Activated CD4-positive, alpha-beta T cell treated with anti-CD3 and anti-CD28 coated beads, Interleukin-2, amount 50 U/mL, for 4 hours (primary cell): ENCODE measurements around the gene SPOUT1.
A peak's percentile ranks its signal among the peaks of the same experiment; 100 is the strongest.
"Not testable (repeated sequence)": the region's sequence is repeated elsewhere in the genome, so short reads cannot be mapped to it uniquely, and the experiment has no call there.

ENCODE experiments used
- DNase-seq, 2 experiments: peaks; one replicate each; pipeline ENCODE4 v3.0.0-alpha.2; 2020

SPOUT1 gene

DNA sequence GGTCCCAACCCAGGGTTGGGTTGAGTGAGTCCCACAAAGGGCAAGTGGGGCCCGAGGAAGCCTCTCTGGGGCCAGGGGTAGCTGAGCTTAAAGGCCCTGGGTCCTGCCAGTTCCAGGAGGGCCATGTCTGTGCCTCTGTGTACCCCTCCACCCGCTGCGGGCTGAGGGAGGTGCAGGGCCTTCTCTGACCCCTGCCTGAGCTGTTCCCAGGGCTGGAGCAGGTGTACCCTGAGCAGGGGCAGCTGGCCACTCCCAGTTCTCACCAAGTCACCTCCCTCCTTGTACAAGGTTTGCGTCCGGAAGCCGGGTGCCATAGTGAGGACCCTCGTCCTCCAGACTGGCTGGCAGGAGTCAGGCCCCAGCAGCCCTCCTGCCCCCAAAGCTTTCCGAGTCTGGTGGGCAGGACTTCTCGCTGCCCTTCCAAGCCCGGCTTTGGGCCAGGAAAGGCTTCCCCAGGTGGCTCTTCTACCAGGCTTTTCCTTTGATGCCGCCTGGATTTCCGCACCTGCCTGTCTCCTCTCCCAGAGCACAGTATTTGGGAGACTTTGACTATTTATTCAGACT is 20.5 kb downstream of the SPOUT1 start:
- no peak for DNase-seq

DNA sequence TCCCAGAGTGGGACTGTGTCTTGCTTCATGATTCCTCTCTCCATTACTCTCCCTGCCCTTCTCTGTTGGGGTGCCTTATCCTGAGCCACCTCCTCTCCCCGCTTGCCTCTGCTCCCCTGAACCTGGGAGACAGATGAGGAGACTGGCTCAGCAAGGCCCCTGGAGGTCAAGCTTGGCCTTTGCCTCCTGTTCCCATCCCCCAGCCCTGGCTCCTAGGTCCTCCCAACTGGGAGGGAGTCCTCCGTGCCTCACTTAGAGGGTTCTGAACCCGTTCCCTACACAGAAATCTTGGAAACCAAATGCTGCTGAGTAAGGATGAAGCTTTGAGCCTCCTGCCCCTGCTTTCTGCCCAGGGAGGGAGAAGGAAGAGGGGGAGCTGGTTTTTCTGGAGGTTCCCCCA is 21.1 kb downstream of the SPOUT1 start:
- no peak for DNase-seq

DNA sequence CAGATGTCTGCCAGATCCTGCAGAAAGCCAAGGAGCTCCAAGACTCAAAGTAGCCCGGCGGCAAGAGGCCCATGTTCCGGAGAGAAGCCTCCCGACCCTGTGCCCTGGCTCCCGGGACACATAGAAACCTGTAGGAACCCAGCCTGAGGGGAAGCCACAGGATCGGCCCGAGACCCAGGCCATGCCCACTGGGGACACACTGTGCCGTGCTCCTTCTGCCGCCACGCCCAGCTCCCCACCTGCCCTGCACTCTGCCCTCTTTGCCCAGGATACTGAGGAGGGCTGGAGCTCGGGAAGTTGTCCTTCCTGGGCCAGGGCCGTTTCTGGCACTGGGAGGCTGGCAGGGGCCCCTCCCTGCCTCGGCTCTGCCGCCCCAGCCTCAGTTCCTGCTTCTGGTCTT is 21.8 kb downstream of the SPOUT1 start:
- no peak for DNase-seq

DNA sequence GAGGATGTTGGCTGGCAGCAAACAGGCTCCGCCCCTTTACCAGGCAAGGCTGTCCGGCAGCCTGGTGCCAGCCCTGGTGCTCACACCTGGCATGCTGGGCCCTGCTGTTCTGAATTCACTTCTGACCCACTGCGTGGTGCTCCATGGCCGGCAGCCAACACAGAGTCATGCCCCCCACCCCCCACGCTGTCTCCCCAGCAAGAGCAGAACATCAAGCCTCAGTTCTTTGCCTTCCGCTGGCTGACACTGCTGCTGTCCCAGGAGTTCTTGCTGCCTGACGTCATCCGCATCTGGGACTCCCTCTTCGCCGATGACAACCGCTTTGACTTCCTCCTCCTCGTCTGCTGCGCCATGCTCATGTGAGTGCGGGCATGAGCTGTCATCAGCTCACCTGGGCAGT is 23.9 kb downstream of the SPOUT1 start:
- DNase-seq: no peak

DNA sequence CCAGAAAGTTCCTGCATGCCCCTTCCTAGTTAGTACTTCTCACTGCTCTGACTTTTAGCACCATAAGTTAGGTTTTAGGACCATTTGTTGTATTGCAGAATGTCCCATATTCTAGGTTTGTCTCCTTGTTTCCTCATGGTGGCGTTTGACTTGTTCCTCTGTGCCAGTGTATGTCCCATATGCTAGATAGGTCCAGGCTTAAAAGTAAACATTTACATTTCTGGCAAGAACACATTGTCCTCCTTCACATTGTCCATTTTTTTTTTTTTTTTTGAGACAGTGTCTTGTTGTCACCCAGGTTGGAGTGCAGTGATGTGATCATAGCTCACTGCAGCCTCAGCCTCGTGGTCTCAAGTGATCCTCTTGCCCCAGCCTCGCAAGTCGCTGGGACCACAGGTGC is 27.1 kb downstream of the SPOUT1 start:
- DNase-seq: no peak

DNA sequence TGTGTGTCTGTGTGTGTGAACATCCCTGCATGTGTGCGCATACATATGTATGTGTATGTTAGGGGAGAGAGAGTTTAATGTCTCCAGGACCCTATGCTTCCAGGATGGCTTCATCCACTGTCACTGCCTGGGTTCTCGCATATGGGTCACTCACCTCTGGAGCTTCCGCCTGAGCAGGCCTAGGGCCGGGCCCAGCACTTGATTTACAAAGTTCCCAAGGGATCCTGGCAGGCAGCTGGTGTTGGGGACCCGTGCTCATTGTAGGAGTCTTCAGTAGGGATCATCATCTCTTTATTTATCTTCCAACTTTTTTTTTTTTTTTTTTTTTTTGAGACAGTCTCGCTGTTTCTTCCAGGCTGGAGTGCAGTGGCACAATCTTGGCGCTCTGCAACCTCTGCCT is 29.5 kb downstream of the SPOUT1 start:
- no peak for DNase-seq

DNA sequence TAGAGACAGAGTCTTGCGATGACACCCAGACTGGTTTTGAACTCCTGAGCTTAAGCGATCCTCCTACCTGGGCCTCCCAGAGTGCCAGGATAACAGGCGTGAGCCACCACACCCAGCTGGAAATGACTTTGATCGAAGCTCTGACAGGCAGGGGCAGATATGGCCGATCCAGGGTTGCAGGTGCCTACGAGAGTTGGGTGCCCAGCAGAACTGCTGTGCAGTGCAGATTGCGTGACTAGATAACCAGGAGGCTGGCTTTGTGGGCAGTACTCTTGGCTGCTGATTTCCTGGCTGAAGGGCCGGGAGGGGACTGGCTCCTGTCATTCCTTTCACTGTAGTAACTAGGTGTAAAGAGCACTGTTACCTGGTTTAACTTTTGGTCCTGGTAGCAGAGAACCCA is 30.7 kb downstream of the SPOUT1 start:
- no peak for DNase-seq

DNA sequence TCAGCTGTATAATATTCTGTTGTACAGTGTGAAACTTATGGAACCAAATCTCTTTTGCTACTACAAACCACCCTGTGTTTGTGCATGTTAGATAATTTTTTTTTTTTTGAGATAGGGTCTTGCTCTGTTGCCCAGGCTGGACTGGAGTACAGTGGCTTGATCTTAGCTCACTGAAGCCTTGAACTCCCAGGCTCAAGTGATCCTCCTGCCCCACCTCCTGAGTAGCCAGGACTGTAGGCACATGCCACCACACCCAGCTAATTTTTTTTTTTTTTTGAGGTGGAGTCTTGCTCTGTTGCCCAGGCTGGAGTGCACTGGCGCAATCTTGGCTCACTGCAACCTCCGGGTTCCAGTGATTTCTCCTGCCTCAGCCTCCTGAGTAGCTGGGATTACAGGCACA is 34.6 kb downstream of the SPOUT1 start:
- not testable (repeated sequence) for DNase-seq

DNA sequence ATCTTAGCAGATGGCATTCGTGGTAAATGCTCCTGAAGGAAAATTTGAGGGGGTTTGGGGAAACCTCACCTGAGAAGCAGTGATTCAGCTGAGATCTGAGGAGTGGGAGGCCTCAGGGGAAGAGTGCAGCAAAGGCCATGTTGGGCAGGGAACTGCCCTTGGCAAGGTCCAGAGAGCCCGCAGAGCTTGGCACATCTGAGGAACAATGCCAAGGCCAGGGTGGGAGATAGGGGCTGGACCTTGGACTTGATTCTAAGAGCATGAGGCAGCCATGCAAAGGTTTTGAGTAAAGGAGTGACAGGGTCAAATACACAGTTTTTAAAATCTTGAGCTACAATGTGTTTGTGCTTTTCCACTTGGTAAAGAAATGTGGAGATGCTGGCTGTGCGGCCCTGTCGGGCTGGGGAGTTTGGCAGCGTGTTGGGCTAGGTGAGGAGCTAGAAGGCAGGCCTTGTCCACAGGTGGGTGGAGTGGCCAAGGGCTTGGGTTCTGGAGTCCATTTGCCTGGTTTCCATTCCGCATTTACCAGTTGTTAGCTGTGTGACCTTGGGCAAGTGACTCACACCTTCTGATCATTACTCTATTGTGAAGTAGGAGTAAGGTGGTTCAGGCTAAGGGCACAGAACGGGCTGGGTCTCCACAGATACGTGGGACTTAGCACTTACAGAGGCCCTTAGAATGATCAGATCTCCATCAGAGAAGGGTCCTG is 36.5 kb downstream of the SPOUT1 start:
- no peak for DNase-seq

DNA sequence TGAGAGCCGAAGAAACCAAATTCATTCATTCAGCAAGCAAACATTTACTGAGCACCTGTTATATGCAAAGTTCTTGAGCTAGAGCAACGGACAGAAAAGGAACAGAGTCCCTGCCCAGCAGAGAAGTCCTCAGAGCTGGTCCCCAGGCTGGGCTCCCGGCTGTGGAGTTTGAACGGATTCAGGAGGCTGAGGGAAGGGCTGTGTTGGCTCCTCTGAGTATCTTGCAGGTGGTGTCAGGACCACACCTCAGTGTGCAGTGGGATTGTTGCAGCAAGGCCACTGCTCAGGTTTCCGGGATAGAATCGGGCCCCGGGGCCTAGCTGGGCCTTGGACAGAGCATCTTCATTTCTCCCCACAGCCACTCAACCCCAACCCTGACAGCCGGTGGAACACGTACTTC is 37.5 kb downstream of the SPOUT1 start:
- DNase-seq: no peak

DNA sequence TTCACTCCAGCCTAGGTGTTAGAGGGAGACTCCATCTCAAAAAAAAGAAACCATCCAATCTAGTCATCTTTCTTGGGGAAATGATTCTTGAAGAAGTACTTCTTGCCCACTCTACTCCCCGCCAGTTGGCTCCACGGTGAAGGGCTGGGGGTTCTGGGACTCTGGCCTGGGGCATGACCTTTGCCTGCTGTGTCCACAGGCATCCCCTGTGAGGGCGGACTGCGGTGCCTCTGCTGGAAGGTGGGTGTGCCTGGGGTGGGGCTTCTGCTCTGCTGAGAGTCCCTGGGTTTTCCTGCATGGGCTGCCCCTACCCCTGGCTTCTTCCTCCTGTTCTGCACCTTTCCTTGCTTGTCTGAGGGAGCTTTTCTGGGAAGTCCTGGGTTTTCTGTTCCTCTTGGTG is 39.1 kb downstream of the SPOUT1 start:
- DNase-seq: no peak

DNA sequence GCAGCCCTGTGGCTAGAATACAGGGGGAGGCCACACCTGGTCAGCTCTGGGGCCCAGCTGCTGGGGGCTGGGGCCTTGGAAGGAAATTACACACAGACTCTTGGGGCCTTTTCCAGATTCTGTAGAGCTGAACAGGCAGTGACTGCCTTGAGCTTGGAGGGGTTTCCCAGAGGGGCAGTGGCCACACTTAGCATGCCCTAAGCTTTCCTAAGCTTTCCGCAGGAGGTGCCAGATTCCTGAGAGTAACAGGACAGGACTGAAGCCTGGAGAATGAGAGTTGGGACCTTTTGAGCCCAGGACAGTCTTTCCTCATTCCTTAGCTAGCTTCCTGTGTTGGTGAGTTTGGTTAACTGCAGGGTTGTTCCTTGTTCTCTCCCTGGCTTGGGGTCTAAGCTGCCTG is 41.1 kb downstream of the SPOUT1 start:
- DNase-seq: no peak

DNA sequence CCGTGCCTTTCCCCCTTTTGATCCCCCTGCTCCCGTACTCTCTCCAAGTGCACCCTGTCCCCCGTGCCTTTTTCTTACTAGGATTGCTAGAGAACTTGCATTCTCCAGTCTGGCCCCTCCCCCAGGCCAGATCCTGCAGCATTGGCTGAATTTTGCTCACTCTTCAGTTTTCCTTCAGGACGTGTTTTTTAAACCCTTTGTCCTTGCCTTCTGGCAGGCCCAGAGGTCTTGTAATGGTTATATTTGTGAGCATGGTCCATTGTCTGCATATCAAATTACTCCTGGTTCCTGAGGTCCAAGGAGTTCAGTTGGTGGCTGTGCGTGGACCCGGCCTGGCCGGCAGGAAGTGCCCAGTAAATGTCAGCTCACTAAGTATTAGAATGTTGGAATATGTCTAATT is 41.9 kb downstream of the SPOUT1 start:
- no peak for DNase-seq

DNA sequence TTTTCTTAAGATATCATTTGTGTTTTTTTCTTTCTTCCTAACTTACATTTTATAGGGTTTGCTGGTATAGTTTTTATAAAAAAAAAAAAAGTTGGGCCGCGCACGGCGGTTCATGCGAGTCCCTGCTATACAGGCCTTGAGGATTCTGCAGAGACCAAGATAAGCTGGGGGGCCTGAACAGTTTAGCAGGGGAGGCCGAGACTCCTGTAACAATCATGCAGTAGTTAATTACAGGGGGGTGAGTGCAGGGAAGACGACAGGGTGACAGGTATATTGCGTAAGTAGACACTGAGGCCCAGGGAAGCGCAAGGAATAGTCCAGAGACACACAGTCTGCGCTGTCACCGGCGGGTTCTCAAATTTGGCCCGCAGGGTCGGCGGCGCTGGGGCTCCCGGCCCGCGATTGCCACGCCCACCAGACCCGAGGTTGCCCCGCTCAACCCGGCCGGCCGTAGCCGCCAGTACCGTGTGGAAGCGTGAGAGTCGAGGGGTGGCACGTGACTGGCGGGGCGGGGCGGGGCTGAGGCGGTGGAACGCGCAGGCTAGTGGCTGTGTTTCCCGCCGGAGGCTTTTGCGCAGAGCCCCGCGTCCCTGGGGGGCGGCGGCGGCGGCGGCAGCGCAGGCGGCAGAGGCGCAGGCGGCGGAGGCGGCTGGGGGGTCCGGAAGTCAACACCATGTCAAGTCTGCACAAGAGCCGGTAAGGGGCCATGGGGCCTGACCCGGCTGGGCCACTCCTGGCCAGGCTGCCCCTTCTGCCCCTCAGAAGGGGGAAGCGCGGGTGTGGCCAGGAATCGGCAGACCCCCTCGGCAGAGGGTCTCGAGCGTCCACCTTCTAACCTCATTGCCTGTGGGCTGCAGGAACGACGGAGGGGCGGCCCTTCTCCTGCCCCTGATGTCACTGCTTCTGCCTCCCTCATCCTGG is 42.7 kb downstream of the SPOUT1 start, which contains the start of gene TBC1D13:
Gene TBC1D13 (plus strand): TSS at position 573 of the 921 bp plus-strand sequence. CDS start 101 bp downstream, at position 674.
- peak; percentile 86 for DNase-seq

DNA sequence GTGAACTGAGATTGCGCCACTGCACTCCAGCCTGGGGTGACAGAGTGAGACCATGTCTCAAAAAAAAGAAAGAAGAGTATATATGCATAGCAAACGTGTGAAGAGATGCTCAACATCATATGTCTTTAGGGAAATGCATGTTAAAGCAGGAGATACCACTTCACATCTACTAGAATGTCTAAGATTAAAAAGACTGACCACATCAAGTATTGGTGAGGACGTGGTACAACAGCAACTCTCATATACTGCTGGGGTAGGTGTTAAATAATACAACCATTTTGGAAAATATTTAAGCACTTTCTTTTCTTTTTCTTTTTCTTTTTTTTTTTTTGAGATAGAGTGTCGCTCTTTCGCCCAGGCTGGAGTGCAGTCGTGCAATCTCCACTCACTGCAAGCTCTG is 44.2 kb downstream of the SPOUT1 start:
- no peak for DNase-seq

DNA sequence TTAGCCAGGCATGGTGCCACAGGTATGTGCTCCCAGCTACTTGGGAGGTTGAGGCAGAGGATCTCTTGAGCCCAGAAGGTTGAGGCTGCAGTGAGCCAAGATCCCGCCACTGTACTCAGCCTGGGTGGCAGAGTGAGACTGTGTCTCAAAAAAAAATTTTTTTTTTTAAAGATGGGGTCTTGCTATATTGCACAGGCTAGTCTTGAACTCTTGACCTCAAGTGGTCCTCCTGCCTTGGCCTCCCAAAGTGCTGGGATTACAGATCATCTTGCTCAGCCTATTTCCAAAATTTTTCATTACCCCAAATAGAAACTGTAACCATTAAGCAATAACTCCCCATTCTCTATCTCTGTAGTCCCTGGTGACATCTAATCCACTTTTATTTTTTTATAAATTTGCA is 46.9 kb downstream of the SPOUT1 start:
- DNase-seq: no peak

DNA sequence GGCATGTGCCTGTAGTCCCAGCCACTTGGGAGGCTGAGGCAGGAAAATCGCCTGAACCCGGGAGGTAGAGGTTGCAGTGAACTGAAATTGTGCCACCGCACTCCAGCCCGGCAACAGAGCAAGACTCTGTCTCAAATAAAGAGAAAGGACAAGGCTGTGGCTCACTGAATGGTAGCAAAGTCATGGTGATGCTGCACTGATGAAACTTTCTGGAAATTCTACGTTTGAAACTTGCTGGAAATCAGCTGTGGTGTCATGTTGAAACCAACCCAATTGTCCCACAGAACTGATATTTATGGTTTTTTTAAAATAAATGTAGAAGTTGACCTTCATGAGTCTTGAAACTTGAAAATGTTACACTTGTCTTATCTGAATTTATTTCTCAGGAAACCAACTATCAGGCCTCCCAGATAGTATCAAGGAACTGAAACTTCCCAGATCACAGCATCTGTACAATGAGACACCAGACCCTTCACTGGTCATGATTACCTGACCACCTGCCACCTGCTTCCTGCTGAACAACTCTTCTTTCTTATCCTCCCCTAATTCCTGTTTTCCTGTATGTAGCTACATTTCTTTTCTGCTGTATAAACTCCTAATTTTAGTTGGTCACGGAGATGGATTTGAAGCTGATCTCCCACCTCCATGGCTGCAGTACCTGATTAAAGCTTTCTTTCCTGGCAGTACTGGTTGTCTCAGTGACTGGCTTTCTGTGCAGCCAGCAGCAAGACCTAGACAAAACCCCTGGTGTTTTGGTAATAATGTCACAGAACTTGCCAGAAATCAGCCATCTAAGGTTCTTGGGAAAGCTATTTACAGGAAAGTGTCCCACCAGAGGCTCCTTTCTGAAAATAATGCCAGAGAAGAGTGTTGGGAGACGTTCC is 48.2 kb downstream of the SPOUT1 start:
- no peak for DNase-seq

DNA sequence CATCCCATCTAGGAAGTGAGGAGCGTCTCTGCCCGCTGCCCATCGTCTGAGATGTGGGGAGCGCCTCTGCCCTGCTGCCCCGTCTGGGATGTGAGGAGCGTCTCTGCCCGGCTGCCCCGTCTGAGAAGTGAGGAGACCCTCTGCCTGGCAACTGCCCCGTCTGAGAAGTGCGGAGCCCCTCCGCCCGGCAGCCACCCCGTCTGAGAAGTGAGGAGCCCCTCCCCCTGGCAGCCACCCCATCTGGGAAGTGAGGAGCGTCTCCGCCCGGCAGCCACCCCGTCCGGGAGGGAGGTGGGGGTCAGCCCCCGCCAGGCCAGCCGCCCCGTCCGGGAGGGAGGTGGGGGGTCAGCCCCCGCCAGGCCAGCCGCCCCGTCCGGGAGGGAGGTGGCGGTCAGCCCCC is 49.5 kb downstream of the SPOUT1 start:
- DNase-seq: not testable (repeated sequence)

DNA sequence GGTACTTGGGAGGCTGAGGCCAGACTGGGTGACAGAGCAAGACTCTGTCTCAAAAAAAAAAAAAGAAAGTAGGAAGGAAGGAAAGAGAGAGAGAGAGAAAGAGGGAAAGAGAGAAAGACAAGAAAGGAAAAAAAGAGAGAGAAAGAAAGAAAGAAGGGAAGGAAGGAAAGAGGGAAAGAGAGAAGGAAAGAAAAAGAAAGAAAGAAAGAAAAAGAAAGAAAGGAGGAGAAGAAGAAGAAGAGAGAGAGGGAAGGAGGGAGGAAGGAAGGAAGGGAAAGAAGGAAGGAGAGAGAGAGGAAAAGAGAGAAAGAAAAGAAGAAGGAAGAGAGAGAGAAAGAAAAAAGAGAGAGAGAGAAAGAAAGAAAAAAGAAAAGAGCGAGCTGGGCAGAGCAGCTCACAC is 54.8 kb downstream of the SPOUT1 start:
- DNase-seq: no peak

DNA sequence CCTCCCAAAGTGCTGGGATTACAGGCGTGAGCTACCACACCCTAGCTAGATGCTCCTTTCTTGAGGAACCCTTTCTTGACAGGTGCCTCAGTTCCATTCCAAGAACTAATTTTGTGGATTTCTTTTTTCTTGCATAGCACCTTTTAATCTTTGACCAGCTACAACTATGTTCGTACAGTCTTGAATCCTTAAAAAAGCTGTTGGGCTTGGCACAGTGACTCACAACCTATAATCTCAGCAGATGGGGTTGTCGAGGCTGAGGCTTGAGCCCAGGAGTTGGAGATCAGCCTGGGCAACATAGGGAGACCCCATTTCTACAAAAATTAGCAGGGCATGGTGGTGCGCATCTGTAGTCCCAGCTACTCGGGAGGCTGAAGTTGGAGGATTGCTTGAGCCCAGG is 56.5 kb downstream of the SPOUT1 start:
- no peak for DNase-seq

DNA sequence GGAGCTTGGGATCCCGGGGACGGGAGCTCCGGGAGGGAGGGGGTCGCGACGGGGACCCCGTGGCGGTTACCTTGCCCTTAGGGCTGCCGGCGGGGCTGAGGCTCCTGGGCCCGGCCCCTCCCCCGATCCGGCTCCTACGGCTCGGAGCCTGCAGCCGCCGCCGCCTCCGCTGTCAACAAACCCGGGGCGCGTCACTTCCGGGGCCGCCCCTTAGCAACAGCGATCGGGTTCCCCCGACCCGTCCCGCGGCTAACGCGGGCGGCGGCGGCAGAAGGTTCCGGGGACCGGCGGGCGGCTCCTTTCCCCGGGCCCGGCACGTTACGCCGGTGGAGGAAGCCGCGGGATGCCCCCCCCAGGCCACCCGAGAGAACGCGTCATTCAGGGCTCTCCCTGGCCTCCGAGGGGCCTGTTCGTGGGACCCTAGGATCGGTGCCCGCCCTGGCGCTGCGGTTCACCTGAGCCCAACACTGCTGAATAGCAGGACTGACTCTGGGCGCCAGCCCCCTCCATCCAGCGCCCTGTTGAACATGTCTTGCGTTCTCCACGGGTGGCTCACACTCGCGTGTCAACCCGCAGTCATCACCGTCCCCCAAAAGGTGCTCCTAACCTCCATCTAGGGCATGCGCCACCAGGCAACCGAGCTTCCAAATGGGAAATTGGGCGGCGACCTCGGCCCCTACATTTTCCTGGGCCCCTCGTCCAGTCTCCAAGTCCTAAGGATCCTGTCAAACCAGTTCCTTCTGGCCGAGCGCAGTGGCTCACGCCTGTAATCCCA is 57.7 kb downstream of the SPOUT1 start, which contains the start of gene ZER1:
Gene ZER1 (minus strand): TSS at position 183 of the 775 bp plus-strand sequence. CDS start 16,362 bp downstream, outside the sequence.
- DNase-seq: peak; percentile 91
